Keratinocyte (primary cell): ENCODE results near the gene ZNF627.

Experiments
- CTCF ChIP-seq, 3 experiments: IDR thresholded peaks in 1 of 3; conservative IDR thresholded peaks in 1 of 3; optimal IDR thresholded peaks in 1 of 3; 2 replicates in 2 of 3; 3 replicates in 1 of 3; pipeline versions ENCODE3 to v1.5.1; 2011; ENCODE audit warnings: low read length in 3 of 3, mild to moderate bottlenecking in 3 of 3, moderate library complexity in 2 of 3, control low read depth in 1 of 3, inconsistent platforms in 1 of 3; ENCODE audit not compliant: insufficient read depth in 2 of 3; ENCODE audit errors: extremely low read depth in 1 of 3
- EZH2 ChIP-seq: IDR thresholded peaks from one replicate; pipeline ENCODE4 v1.6.1; 2012; ENCODE audit warnings: inconsistent platforms, mild to moderate bottlenecking, low read length, moderate library complexity

- TF ChIP-seq CTCF (optimal IDR thresholded peaks at IDR 0.05 in 1 of 3, IDR thresholded peaks at IDR 0.05 in 1 of 3, conservative IDR thresholded peaks at IDR 0.05 in 1 of 3; ENCODE audit: extremely low read depth in 1 of 3, insufficient read depth in 2 of 3, low read length in 3 of 3): no peak
- TF ChIP-seq EZH2: no peak
Observed at GRCh38 chr19:11570039-11570462, 27.2 kb upstream of the ZNF627 start.
